Body of pancreas (tissue), 4 donors: Measurements from ENCODE around the gene FAM9A. TPM values are rescaled to one million over a fixed set of nuclear protein-coding genes. Genes with fewer than 3 reads are reported as not detected.
"Not testable (repeated sequence)": the region's sequence is repeated elsewhere in the genome, so short reads cannot be mapped to it uniquely, and the experiment has no call there.

Experiments used
- ATAC-seq: fragments of 150-250 bp; one replicate; pipeline ENCODE4 v1.9.1; 2016
- DNase-seq, 4 donors: peaks; one replicate each; pipeline ENCODE4 v3.0.0-alpha.2; 2019
- H3K27ac ChIP-seq, 4 donors: fragments of 200-600 bp; sonication (generic); 1 replicate in 3 of 4; 2 replicates in 1 of 4; pipeline versions ENCODE4 v1.5.1 to v1.6.1; 2016 to 2019; ENCODE audit warnings: mild to moderate bottlenecking in 1 of 4, mixed read lengths in 1 of 4, moderate library complexity in 1 of 4
- H3K27me3 ChIP-seq, 2 donors: fragments of 200-600 bp; sonication (generic); one replicate each; pipeline ENCODE4 v1.6.0; 2016; ENCODE audit warnings: mild to moderate bottlenecking in 1 of 2
- H3K36me3 ChIP-seq, 2 donors: fragments of 200-600 bp; sonication (generic); replicated peaks in 1 of 2; 2 replicates each; pipeline ENCODE4 v1.5.1; 2016; ENCODE audit warnings: low read depth in 2 of 2; ENCODE audit not compliant: insufficient read depth in 1 of 2
- H3K4me1 ChIP-seq: fragments of 200-600 bp; sonication (generic); one replicate; pipeline ENCODE4 v1.6.0; 2016
- H3K4me3 ChIP-seq, 2 donors: fragments of 200-600 bp; sonication (generic); 1 replicate in 1 of 2; 2 replicates in 1 of 2; pipeline ENCODE4 v1.5.1; 2016 to 2019
- H3K9me3 ChIP-seq, 3 donors: fragments of 200-600 bp; sonication (generic); 1 replicate in 2 of 3; 2 replicates in 1 of 3; pipeline ENCODE4 v1.5.1; 2016
- CTCF ChIP-seq, 7 experiments: fragments of 450-650 bp in 4 of 7; fragments of 200-600 bp in 3 of 7; sonication (generic) in 3 of 7; IDR thresholded peaks; one replicate each; pipeline ENCODE4 v1.5.1; 2016 to 2019; ENCODE audit warnings: antibody characterized with exemption in 7 of 7
- POLR2A ChIP-seq, 3 donors: fragments of 450-650 bp; IDR thresholded peaks; one replicate each; pipeline ENCODE4 v1.6.1; 2016; ENCODE audit warnings: antibody characterized with exemption in 3 of 3, mild to moderate bottlenecking in 2 of 3
- WGBS, 2 donors: methylation state at CpG; one replicate each; pipeline ENCODE4 v1.1.5; 2017; 5-methylcytosine and 5-hydroxymethylcytosine counted together
- intact Hi-C: fragments of 100-400 bp; cut with DNase I; formaldehyde crosslinking; loops from one replicate; pipeline ENCODE4 v1.15.1; 2023
- total RNA-seq, 2 donors: library from RNA; depleted of rRNA; stranded (reverse); fragments of >200 nt; gene quantifications; one replicate each; pipeline ENCODE4 v1.1.0, GENCODE V29; 2016

The FAM9A gene
- total RNA-seq, 2 donors from 2014 or later, result not detected

GRCh38 chrX:8784162-8784561, 17.0 kb downstream of the FAM9A start:
- intact Hi-C loops, result no loop called here
- DNase-seq (no peak), ATAC-seq (no peak)
- TF ChIP-seq CTCF (IDR thresholded peaks at IDR 0.05), result no peak
- TF ChIP-seq POLR2A (IDR thresholded peaks at IDR 0.05), result no peak
- no peaks in the 10 kb centered on the region for H3K27me3 ChIP-seq
- H3K27ac ChIP-seq, result no peak overlapping the region
- 84 to 98% methylated on average over 13 to 17 of the region's 25 CpGs for WGBS, 2 donors
- H3K4me3 ChIP-seq, result no peak overlapping the region
- H3K36me3 ChIP-seq, result no peaks in the 10 kb centered on the region
- no peaks in the 10 kb centered on the region for H3K4me1 ChIP-seq
- H3K9me3 ChIP-seq, result no peaks in the 10 kb centered on the region

- TF ChIP-seq CTCF (IDR thresholded peaks at IDR 0.05), result no peak
- TF ChIP-seq POLR2A (IDR thresholded peaks at IDR 0.05), result no peak
- Histone ChIP-seq H3K9me3 (no peaks in the 10 kb centered on the region), H3K27ac (no peak overlapping the region), H3K4me1 (no peaks in the 10 kb centered on the region), H3K36me3 (no peaks in the 10 kb centered on the region), H3K27me3 (no peaks in the 10 kb centered on the region), H3K4me3 (no peak overlapping the region)
- ATAC-seq (no peak), DNase-seq (no peak)
- WGBS, 2 donors, result 70 to 86% methylated on average over 8 to 19 of the region's 19 CpGs
- intact Hi-C loops, result no loop called here
These were observed 17.5 kb downstream of the FAM9A start for GRCh38 chrX:8783714-8784098.

- Histone ChIP-seq H3K36me3 (no peaks in the 10 kb centered on the region), H3K27ac (no peak overlapping the region), H3K9me3 (no peaks in the 10 kb centered on the region), H3K4me3 (no peak overlapping the region), H3K27me3 (no peaks in the 10 kb centered on the region), H3K4me1 (no peaks in the 10 kb centered on the region)
- 35% methylated on average over 30 of the region's 32 CpGs; no CpG with 5 or more reads in 1 of the 2 donors for whole genome bisulfite sequencing, 2 donors
- peak; percentile 28 to 54 (median 50) for TF ChIP-seq CTCF (IDR thresholded peaks at IDR 0.05)
- no peak for TF ChIP-seq POLR2A (IDR thresholded peaks at IDR 0.05)
- intact Hi-C loops, result no loop called here
- ATAC-seq, result peak; percentile 59
- DNase-seq, result peak; percentile 38 to 65 (median 54)
These were observed 18.0 kb downstream of the FAM9A start for GRCh38 chrX:8783097-8783713.

- Histone ChIP-seq H3K4me1 (no peaks in the 10 kb centered on the region), H3K27ac (no peak overlapping the region), H3K36me3 (no peaks in the 10 kb centered on the region), H3K9me3 (no peaks in the 10 kb centered on the region), H3K27me3 (no peaks in the 10 kb centered on the region), H3K4me3 (no peak overlapping the region)
- 45 to 66% methylated on average over 4 to 6 of the region's 9 CpGs for WGBS, 2 donors
- no peak for TF ChIP-seq POLR2A (IDR thresholded peaks at IDR 0.05)
- TF ChIP-seq CTCF (IDR thresholded peaks at IDR 0.05), result no peak
- DNase-seq (no peak), ATAC-seq (no peak)
- intact Hi-C loops, result no loop called here
These were observed 18.6 kb downstream of the FAM9A start for GRCh38 chrX:8782595-8782994.

- H3K4me3 ChIP-seq, H3K4me1 ChIP-seq, intact Hi-C loops, ATAC-seq, H3K36me3 ChIP-seq, H3K27me3 ChIP-seq, DNase-seq, H3K27ac ChIP-seq, H3K9me3 ChIP-seq: not testable (repeated sequence)
- WGBS, 2 donors, result 56 to 58% methylated on average over 4 of the region's 4 CpGs
These were observed 19.3 kb downstream of the FAM9A start for GRCh38 chrX:8781921-8782320.
